ENCODE measurements around the gene PPP2R5C.
A peak's percentile ranks its signal among the peaks of the same experiment; 100 is the strongest.

PPP2R5C gene

DNA sequence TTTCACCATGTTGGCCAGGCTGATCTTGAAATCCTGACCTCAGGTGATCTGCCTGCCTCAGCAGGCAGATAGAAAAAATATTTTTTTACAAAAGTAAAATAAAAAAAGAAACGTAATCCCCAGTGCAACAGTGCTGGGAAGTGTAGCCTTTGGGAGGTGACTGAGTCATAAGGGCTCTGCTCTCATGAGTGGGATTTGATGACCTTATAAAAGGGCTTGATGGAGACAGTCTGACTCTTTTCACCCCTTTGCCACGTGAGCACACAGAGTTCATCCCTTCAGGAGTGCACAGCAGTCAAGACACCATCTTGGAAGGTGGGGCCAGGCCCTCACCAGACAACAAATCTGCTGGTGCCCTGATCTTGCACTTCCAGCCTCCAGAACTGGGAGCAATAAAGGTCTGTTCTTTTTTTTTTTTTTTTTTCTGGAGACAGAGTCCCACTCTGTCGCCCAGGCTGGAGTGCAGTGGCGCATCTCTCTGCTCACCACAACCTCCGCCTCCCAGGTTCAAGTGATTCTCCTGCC is 178.2 kb downstream of the PPP2R5C start:
- in situ Hi-C loops (cut with HindIII; ENCODE audit: low pct_ligation_motif_present, low pct_unique_long_range_greater_than_20kb, low sequenced_read_pairs), result no loop called here
- no peak for DNase-seq

DNA sequence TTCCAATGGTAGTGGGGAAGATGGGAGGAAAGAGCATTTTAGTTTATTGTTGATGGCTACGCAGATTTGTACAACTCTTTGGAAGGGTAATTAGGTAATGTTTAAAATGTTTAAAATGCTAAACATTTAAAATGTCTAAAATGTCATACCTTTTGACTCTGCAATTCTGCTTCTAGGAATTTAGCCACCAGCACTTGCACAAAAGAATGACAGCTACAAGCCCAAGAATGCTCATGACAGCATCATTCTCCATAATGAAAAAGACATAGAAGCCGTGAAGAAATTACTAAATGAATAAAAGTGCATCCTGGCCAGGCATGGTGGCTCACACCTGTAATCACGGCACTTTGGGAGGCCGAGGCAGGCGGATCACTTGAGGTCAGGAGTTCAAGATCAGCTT is 182.9 kb downstream of the PPP2R5C start:
- in situ Hi-C loops (cut with HindIII; ENCODE audit: low pct_ligation_motif_present, low pct_unique_long_range_greater_than_20kb, low sequenced_read_pairs), result no loop called here
- DNase-seq, result no peak

- in situ Hi-C loops (cut with HindIII; ENCODE audit: low pct_ligation_motif_present, low pct_unique_long_range_greater_than_20kb, low sequenced_read_pairs), result no loop called here
- DNase-seq, result no peak
These were observed 183.7 kb downstream of the PPP2R5C start for GRCh38 chr14:101945171-101945570.

- no peak for DNase-seq
- in situ Hi-C loops (cut with HindIII; ENCODE audit: low pct_ligation_motif_present, low pct_unique_long_range_greater_than_20kb, low sequenced_read_pairs), result no loop called here
These were observed 186.0 kb downstream of the PPP2R5C start for GRCh38 chr14:101947577-101947903.

DNA sequence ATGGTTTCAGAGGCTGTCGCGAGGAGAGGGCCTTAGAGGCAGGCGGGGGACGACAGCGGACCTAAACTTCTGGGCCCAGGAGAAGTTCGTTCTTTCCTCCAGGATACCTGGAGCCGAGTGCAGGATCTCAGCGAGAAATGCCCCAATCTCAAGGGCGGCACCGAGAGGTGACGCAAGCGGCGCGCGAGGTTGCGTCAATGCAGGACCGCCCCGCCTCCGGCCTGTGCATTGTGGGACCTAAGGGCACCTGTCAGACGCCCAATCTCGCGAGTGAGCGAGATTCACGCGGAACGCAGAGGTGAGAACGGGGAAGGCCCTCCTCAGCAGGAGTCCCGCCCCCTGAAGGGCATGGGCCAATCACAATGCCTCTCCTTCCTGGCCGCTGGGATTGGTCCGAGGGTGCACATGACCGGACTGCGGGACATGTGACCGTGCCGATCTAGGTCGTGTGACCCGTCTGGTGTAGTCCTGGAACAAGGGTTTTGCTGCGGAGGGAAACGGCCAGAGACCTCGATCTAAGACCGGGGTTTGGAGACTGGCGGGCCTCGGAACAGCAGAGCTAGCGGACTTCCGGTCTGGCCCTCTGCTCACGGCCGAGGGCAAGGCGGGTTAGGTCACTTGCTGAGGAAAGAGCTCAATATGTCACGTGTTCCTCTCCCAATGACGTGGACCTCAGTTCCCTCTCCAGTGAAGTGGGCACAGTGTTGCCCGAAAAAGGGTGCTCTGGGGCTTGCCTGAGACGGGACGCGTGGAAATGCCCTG is 186.6 kb downstream of the PPP2R5C start:
- peak; percentile 99 for DNase-seq
- in situ Hi-C loops (cut with HindIII; ENCODE audit: low pct_ligation_motif_present, low pct_unique_long_range_greater_than_20kb, low sequenced_read_pairs), result no loop called here

GRCh38 chr14:101948666-101949216 is 187.2 kb downstream of the PPP2R5C start:
- in situ Hi-C loops (cut with HindIII; ENCODE audit: low pct_ligation_motif_present, low pct_unique_long_range_greater_than_20kb, low sequenced_read_pairs), result no loop called here

DNA sequence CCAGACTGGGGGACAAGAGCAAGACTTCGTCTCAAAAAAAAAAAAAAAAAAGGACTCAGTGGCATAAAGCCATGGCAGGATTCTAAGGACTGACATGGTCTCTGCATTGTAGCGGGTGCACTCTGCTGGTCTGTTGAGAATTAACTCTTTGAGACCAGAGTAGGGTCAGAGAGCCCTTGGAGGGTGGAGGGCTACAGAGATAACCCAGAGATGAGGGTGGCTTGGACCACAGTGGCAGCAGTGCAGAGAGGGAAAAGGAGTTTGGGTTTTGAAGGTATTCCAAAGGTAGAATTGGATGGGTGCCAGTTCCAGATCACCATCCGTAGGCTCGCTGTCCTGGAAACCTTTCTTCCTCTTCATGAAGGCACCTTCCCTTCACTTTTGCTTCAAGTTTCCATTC is 188.6 kb downstream of the PPP2R5C start:
- in situ Hi-C loops (cut with HindIII; ENCODE audit: low pct_ligation_motif_present, low pct_unique_long_range_greater_than_20kb, low sequenced_read_pairs), result no loop called here
- DNase-seq, result no peak

More at GRCh38 chr14:101948666-101949216, 187.2 kb downstream of the PPP2R5C start:
- DNase-seq, result no peak

- DNase-seq, result no peak
- in situ Hi-C loops (cut with HindIII; ENCODE audit: low pct_ligation_motif_present, low pct_unique_long_range_greater_than_20kb, low sequenced_read_pairs), result no loop called here
These were observed 189.2 kb downstream of the PPP2R5C start for GRCh38 chr14:101950516-101951215.

DNA sequence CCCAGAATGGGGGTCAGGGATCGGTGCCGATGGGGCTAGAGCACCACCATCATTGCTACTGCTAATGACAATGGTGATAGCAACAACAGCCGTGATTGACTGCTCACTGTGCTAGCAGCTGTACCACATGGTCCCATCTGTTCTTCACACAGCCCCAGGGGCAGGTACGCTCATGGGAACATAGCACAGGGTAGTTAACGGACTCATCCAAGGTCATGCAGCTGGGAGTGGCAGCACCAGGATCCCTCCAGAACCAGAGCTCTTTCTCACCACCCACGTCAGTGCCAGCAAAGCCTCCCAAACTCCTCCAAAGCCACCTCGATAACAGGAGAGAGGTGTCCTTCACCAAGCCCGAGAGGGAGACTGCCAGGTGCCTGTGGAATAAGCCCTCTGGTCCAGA is 191.6 kb downstream of the PPP2R5C start:
- DNase-seq, result no peak
- in situ Hi-C loops (cut with HindIII; ENCODE audit: low pct_ligation_motif_present, low pct_unique_long_range_greater_than_20kb, low sequenced_read_pairs), result no loop called here

GRCh38 chr14:101954501-101954900 is 193.0 kb downstream of the PPP2R5C start:
- DNase-seq, result no peak
- in situ Hi-C loops (cut with HindIII; ENCODE audit: low pct_ligation_motif_present, low pct_unique_long_range_greater_than_20kb, low sequenced_read_pairs), result no loop called here

GRCh38 chr14:101955695-101956161 is 194.2 kb downstream of the PPP2R5C start:
- in situ Hi-C loops (cut with HindIII; ENCODE audit: low pct_ligation_motif_present, low pct_unique_long_range_greater_than_20kb, low sequenced_read_pairs), result no loop called here
- no peak for DNase-seq

DNA sequence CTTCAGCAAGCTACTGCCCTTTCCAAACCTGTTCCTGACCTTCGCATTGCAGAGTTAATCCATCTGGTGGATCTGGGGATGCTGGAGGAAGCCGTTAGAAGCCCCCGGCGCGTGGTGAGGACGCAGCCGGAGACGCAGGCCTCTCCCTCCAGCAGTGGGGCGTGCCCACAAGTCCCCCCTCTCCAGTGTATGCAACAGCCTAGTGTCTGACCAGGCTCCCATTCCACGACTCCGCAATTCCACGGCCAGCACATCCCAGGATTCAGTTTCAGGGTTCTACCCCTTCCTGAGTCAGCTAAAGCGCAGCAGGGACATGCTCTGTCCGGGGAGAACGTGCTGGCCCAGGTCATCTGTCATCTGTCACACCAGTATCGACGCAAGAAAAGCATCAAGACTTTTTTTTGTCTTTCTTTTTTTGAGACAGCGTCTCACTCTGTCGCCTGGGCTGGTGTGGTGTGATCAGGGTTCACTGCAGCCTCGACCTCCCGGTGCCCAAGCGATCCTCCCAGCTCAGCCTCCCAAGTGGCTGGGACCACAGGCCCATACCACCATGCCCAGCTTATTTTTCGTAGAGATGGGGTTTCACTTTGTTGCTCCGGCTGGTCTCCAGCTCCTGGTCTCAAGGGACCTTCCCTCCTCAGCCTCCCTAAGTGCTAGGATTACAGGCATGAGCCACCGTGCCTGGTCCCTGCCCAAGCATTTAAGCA is 194.8 kb downstream of the PPP2R5C start:
- in situ Hi-C loops (cut with HindIII; ENCODE audit: low pct_ligation_motif_present, low pct_unique_long_range_greater_than_20kb, low sequenced_read_pairs), result no loop called here
- DNase-seq, result no peak

DNA sequence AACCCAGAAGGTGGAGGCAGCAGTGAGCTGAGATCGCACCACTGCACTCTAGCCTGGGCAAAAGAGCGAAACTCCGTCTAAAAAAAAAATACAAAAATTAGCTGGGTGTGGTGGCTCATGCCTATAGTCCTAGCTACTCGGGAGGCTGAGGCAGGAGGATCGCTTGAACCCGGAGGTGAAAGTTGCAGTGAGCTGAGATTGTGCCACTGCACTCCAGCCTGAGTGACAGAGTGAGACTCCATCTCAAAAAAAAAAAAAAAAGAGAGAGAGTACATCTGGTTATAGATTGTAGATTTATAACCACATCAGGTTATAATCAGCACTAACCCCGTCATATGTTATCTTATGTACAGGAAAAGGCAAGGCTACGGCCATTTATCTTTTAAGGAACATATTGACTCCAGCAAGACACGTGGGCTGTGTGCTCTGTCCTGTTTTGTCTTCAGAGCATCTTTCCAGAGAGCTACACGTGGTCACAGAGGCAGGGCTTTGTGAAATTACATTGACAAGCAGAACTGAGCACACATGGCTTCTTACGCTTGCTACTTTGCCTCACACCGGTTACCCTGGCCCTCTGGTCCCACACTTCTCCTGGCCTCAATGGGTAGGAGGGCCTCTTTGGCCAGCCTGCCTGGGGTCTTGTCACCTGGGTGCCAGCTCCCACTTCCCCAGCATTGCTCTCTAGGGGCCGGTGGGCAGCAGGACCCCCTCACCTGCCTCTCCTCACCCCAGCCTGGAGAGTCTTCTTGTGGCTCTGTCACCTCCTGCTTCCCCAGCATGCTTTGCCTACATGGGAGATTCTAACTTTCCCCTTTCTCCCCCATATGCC is 196.1 kb downstream of the PPP2R5C start:
- in situ Hi-C loops (cut with HindIII; ENCODE audit: low pct_ligation_motif_present, low pct_unique_long_range_greater_than_20kb, low sequenced_read_pairs), result no loop called here
- DNase-seq, result no peak

- no peak for DNase-seq
These were observed 197.1 kb downstream of the PPP2R5C start for GRCh38 chr14:101958418-101959180.

DNA sequence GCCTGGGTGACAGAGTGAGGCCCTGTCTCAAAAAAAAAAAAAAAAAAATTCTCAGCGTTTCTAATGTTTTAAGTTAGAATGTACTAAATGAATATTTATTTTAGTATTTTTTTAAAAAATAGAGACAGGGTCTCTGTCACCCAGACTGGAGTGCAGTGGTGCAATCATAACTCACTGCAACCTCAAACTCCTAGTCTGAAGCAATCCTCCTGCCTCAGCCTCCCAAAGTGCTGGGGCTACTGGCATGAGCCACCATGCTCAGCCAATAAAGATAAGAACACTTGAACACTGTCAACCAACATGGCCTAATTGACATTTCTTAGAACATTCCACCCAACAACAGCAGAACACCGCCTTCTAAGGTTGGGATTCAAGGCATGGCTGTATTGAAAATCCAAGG is 197.8 kb downstream of the PPP2R5C start:
- in situ Hi-C loops (cut with HindIII; ENCODE audit: low pct_ligation_motif_present, low pct_unique_long_range_greater_than_20kb, low sequenced_read_pairs), result no loop called here
- DNase-seq, result no peak

More at GRCh38 chr14:101958418-101959180, 197.1 kb downstream of the PPP2R5C start:
- in situ Hi-C loops (cut with HindIII; ENCODE audit: low pct_ligation_motif_present, low pct_unique_long_range_greater_than_20kb, low sequenced_read_pairs), result no loop called here

DNA sequence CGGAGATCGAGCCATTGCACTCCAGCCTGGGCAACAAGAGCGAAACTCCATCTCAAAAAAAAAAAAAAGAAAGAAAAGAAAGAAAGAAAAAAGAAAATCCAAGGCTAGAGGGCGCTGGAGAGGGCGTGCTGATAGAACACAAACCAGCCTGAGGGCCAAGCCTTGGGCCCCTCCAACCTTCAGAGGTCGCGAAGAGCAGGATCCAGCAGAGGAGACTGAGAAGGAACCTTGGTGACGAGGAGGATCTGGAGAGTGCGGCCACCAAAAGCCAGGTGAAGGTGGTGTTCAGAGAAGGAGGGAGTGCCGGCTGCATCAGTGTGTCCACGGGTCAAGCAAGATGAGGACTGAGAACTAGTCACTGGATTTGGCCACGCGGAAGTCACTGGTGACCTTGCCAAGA is 198.7 kb downstream of the PPP2R5C start:
- DNase-seq, result peak; percentile 48

GRCh38 chr14:101961011-101961721 is 199.7 kb downstream of the PPP2R5C start:
- in situ Hi-C loops (cut with HindIII; ENCODE audit: low pct_ligation_motif_present, low pct_unique_long_range_greater_than_20kb, low sequenced_read_pairs), result no loop called here
- DNase-seq, result peak; percentile 77

More for the DNA sequence above, 198.7 kb downstream of the PPP2R5C start:
- in situ Hi-C loops (cut with HindIII; ENCODE audit: low pct_ligation_motif_present, low pct_unique_long_range_greater_than_20kb, low sequenced_read_pairs), result no loop called here
